ENCODE data around the gene ABHD17A.

The ABHD17A gene

GRCh38 chr19:1853295-1854038 is 31.8 kb downstream of the ABHD17A start:
- H3K4me3 ChIP-seq = no peak overlapping the region
- intact Hi-C loops (cut with DNase I; ENCODE audit: low total_unique reads) = no loop called here
- peak; percentile 70 to 88 for DNase-seq
- H3K9me3 ChIP-seq = no peaks in the 10 kb centered on the region
- H3K27ac ChIP-seq = no peak overlapping the region
- peaks cover 0 to 7% (median 0%) of the 10 kb centered on the region in 3 donors for H3K36me3 ChIP-seq
- peak; percentile 68 to 83 for TF ChIP-seq CTCF (IDR thresholded peaks at IDR 0.05)
- H3K27me3 ChIP-seq = peaks cover 0 to 3% of the 10 kb centered on the region in 2 donors
- peaks cover 0 to 61% (median 29%) of the 10 kb centered on the region in 4 donors for H3K4me1 ChIP-seq

GRCh38 chr19:1852581-1853128 is 32.6 kb downstream of the ABHD17A start:
- no peak for TF ChIP-seq CTCF (IDR thresholded peaks at IDR 0.05)
- no peak for DNase-seq
- no peak overlapping the region for H3K4me3 ChIP-seq
- intact Hi-C loops (cut with DNase I; ENCODE audit: low total_unique reads) = no loop called here
- no peak overlapping the region for H3K27ac ChIP-seq
- H3K36me3 ChIP-seq = peaks cover 0 to 7% (median 0%) of the 10 kb centered on the region in 3 donors
- H3K27me3 ChIP-seq = peaks cover 0 to 3% of the 10 kb centered on the region in 2 donors
- peaks cover 0 to 54% (median 25%) of the 10 kb centered on the region in 4 donors for H3K4me1 ChIP-seq
- no peaks in the 10 kb centered on the region for H3K9me3 ChIP-seq

GRCh38 chr19:1851654-1852580 is 33.4 kb downstream of the ABHD17A start:
- TF ChIP-seq CTCF (IDR thresholded peaks at IDR 0.05) = no peak
- H3K4me3 ChIP-seq = no peak overlapping the region
- H3K27ac ChIP-seq = no peak overlapping the region
- H3K36me3 ChIP-seq = peaks cover 0 to 7% (median 0%) of the 10 kb centered on the region in 3 donors
- DNase-seq = no peak
- H3K4me1 ChIP-seq = peaks cover 0 to 54% (median 25%) of the 10 kb centered on the region in 4 donors
- peaks cover 0 to 3% of the 10 kb centered on the region in 2 donors for H3K27me3 ChIP-seq
- H3K9me3 ChIP-seq = no peaks in the 10 kb centered on the region
- intact Hi-C loops (cut with DNase I; ENCODE audit: low total_unique reads) = no loop called here

- intact Hi-C loops (cut with DNase I; ENCODE audit: low total_unique reads) = no loop called here
- Histone ChIP-seq H3K9me3 (no peaks in the 10 kb centered on the region), H3K4me1 (peaks cover 0 to 54% (median 27%) of the 10 kb centered on the region in 4 donors)
Measured at GRCh38 chr19:1850809-1851653, 34.3 kb downstream of the ABHD17A start.

More at GRCh38 chr19:1850809-1851653, 34.3 kb downstream of the ABHD17A start:
- no peak overlapping the region for H3K27ac ChIP-seq
- peaks cover 0 to 3% of the 10 kb centered on the region in 2 donors for H3K27me3 ChIP-seq
- no peak for TF ChIP-seq CTCF (IDR thresholded peaks at IDR 0.05)
- no peak overlapping the region for H3K4me3 ChIP-seq
- no peak for DNase-seq
- peaks cover 0 to 7% (median 0%) of the 10 kb centered on the region in 3 donors for H3K36me3 ChIP-seq

Data from tibial artery (tissue), 4 donors.